Measurements from ENCODE around the gene JKAMP.

DNA sequence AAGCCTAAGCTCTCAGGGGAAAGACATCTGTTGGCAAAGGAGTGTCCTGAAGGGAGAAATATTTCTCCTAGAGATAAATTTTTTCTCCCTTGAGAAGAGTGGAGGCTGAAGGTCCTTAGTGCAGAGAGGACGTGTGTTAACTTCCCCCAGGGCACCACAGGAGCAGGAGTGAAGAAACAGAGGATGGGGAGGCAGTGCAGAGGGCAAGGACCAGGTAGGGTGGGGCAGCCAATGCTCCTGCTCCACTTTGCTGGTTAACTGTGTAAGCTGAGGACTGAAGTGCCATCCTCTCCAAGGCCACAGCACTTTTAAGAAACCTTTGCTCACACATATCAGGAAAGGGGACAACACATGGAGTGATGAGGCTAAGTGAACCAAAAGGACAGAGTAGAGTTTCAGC, 4.2 kb upstream of the JKAMP start:
- no peak for TF ChIP-seq POLR2A (IDR thresholded peaks at IDR 0.05)
- TF ChIP-seq, protein P1, sequence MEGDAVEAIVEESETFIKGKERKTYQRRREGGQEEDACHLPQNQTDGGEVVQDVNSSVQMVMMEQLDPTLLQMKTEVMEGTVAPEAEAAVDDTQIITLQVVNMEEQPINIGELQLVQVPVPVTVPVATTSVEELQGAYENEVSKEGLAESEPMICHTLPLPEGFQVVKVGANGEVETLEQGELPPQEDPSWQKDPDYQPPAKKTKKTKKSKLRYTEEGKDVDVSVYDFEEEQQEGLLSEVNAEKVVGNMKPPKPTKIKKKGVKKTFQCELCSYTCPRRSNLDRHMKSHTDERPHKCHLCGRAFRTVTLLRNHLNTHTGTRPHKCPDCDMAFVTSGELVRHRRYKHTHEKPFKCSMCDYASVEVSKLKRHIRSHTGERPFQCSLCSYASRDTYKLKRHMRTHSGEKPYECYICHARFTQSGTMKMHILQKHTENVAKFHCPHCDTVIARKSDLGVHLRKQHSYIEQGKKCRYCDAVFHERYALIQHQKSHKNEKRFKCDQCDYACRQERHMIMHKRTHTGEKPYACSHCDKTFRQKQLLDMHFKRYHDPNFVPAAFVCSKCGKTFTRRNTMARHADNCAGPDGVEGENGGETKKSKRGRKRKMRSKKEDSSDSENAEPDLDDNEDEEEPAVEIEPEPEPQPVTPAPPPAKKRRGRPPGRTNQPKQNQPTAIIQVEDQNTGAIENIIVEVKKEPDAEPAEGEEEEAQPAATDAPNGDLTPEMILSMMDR (IDR thresholded peaks at IDR 0.05), result no peak
